Kidney (tissue), 14 donors: ENCODE data around the gene PIGO. TPM values are rescaled to one million over a fixed set of nuclear protein-coding genes. Genes with fewer than 3 reads are reported as not detected.

Source experiments
- DNase-seq, 5 donors: peaks; one replicate each; pipeline ENCODE4 v3.0.0-alpha.2; 2013 to 2020
- FAIRE-seq: peaks from 2 replicates; lab custom pipeline; 2012; peaks lifted over from hg19 to GRCh38; lab: Jason Lieb, UNC
- H3K27ac ChIP-seq, 2 donors: one replicate each; pipeline ENCODE4 v1.7.0; 2013; ENCODE audit warnings: low read depth in 2 of 2, low read length in 2 of 2, inconsistent platforms in 1 of 2
- H3K27me3 ChIP-seq: one replicate; pipeline ENCODE4 v1.7.1; 2013; ENCODE audit warnings: low read length, inconsistent platforms; ENCODE audit not compliant: control insufficient read depth, insufficient read depth
- H3K36me3 ChIP-seq, 3 donors: one replicate each; pipeline versions ENCODE4 v1.7.0 to v1.7.1; 2013; ENCODE audit warnings: low read length in 3 of 3, control low read depth in 1 of 3, inconsistent platforms in 1 of 3; ENCODE audit not compliant: insufficient read depth in 3 of 3, control insufficient read depth in 2 of 3
- H3K4me1 ChIP-seq, 3 donors: one replicate each; pipeline versions ENCODE4 v1.7.0 to v1.7.1; 2013; ENCODE audit warnings: low read length in 3 of 3, inconsistent platforms in 1 of 3, low read depth in 1 of 3; ENCODE audit not compliant: control insufficient read depth in 2 of 3, insufficient read depth in 2 of 3
- H3K4me3 ChIP-seq, 3 donors: one replicate each; pipeline versions ENCODE4 v1.7.0 to v1.8.1; 2013; ENCODE audit warnings: low read length in 3 of 3, control low read depth in 1 of 3, inconsistent platforms in 1 of 3
- H3K9ac ChIP-seq, 3 donors: one replicate each; pipeline versions ENCODE4 v1.7.0 to v1.7.1; 2013; ENCODE audit warnings: low read length in 3 of 3, control low read depth in 1 of 3, inconsistent platforms in 1 of 3
- H3K9me3 ChIP-seq, 3 donors: one replicate each; pipeline versions ENCODE4 v1.7.0 to v1.7.1; 2013; ENCODE audit warnings: low read length in 3 of 3, control low read depth in 1 of 3, inconsistent platforms in 1 of 3; ENCODE audit not compliant: control insufficient read depth in 2 of 3, insufficient read depth in 1 of 3
- intact Hi-C: fragments of 100-400 bp; cut with DNase I; formaldehyde crosslinking; loops from one replicate; pipeline ENCODE4 v1.11.1; 2022
- polyA plus RNA-seq: library from polyadenylated mRNA; stranded (reverse); fragments of 350-450 nt; fragmentation: Illumina TruSeq; extraction: RNeasy Lipid Tissue Mini Kit (QIAGEN cat#74804); gene quantifications from one replicate; pipeline ENCODE4 v1.2.3, GENCODE V29; 2014; ENCODE audit warnings: low read depth, low replicate concordance; ENCODE audit not compliant: insufficient read depth
- total RNA-seq: library from RNA; stranded (reverse); fragmentation: NEBNext Ultra II Directional; extraction: Animal tissue kit (Norgen Biotek cat#: 25700); gene quantifications from one replicate; pipeline ENCODE4 v1.2.1, GENCODE V29; 2021
- TF ChIP-seq, protein P1 (sequence below): IDR thresholded peaks from 3 replicates; pipeline ENCODE4 v1.5.1; 2012; ENCODE audit warnings: mild to moderate bottlenecking, moderate library complexity, borderline replicate concordance; ENCODE audit not compliant: insufficient read depth; ENCODE audit errors: extremely low read depth
- donor health status: control.
- donor health status: control.
- donor health status: control.
- donor health status: control.
- donor health status: control.
- donor health status: DM: yes; HTN: yes; CAD: no.
- donor health status: Normal renal cell carcinoma (clear cell type).

PIGO gene
- total and polyA plus RNA-seq, 2 donors from 2014 or later = 28.1 to 34.9 TPM

DNA sequence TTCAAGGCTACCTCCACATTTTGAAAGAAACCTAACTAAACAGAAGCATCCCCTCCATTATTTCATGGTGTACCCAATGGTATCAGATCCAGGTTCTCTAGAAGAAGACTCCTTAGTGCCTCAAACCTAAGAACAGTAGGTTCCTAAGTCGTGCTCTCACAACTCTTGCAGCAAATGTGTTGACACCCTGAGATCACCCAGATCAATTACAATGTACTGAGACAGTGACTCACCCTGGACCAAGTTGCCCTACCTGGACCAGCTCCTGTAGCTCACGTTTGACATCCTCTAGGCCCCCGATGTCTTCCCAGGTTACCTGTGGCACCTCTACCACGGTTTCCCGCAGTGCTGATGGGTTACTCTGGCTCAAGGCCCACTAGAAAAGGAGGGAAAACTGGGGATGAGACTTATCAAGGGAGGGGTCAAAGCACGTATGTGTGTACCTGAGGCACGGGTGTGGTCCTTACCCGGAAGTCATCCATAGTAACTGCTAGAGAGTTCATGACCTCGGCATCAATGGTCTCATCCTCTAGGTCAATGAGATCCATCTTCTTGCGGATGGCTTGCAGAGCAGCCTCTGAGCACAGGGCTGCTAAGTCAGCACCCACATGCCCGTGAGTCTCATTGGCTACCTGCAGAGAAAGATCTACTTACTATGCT, 35.7 kb downstream of the PIGO start:
- Histone ChIP-seq H3K9me3 (no peaks in the 10 kb centered on the region), H3K9ac (no peak overlapping the region), H3K4me1 (no peaks in the 10 kb centered on the region), H3K27me3 (no peaks in the 10 kb centered on the region), H3K36me3 (peaks cover 50 to 96% (median 87%) of the 10 kb centered on the region in 3 donors), H3K27ac (no peak overlapping the region), H3K4me3 (no peak overlapping the region)
- FAIRE-seq = no peak
- no peak for DNase-seq
- intact Hi-C loops = no loop called here
- TF ChIP-seq, protein P1, sequence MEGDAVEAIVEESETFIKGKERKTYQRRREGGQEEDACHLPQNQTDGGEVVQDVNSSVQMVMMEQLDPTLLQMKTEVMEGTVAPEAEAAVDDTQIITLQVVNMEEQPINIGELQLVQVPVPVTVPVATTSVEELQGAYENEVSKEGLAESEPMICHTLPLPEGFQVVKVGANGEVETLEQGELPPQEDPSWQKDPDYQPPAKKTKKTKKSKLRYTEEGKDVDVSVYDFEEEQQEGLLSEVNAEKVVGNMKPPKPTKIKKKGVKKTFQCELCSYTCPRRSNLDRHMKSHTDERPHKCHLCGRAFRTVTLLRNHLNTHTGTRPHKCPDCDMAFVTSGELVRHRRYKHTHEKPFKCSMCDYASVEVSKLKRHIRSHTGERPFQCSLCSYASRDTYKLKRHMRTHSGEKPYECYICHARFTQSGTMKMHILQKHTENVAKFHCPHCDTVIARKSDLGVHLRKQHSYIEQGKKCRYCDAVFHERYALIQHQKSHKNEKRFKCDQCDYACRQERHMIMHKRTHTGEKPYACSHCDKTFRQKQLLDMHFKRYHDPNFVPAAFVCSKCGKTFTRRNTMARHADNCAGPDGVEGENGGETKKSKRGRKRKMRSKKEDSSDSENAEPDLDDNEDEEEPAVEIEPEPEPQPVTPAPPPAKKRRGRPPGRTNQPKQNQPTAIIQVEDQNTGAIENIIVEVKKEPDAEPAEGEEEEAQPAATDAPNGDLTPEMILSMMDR = no peak

DNA sequence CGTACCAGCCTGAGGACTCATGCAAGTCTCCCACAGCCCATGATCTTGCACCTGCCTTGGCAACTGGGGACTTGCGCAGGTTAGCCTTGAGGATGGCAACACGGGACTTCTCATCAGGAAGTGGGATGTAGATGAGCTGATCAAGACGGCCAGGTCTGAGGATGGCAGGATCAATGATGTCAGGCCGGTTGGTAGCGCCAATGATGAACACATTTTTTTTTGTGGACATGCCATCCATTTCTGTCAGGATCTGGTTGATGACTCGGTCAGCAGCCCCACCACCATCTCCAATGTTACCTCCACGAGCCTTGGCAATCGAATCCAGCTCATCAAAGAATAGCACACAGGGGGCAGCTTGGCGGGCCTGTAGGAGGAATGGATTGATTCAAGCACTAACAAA, 37.0 kb downstream of the PIGO start:
- H3K9ac ChIP-seq = no peak overlapping the region
- H3K36me3 ChIP-seq = peaks cover 43 to 88% (median 79%) of the 10 kb centered on the region in 3 donors
- no peaks in the 10 kb centered on the region for H3K4me1 ChIP-seq
- H3K4me3 ChIP-seq = no peak overlapping the region
- H3K27me3 ChIP-seq = no peaks in the 10 kb centered on the region
- no peaks in the 10 kb centered on the region for H3K9me3 ChIP-seq
- intact Hi-C loops = no loop called here
- no peak for DNase-seq
- FAIRE-seq = no peak
- no peak overlapping the region for H3K27ac ChIP-seq
- TF ChIP-seq, protein P1 = no peak

DNA sequence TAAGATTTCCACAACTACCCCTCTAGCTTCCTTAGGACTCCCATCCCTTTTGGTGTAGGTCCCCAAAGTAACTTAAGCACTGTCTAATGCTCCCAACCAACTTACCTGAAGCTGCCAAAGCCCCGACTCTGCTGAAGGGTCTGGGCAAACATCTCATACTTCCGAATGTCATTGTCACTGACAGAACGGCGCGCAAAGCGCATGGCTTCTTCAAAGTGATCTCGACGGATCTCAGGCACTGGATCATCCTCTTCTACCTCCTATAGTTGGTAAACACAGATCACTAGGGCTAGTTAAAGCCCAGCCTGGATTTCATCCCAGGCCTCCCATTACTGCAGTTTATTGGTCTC, 39.1 kb downstream of the PIGO start:
- FAIRE-seq (no peak), DNase-seq (no peak)
- no peak overlapping the region for H3K27ac ChIP-seq
- no peaks in the 10 kb centered on the region for H3K4me1 ChIP-seq
- no peak overlapping the region for H3K9ac ChIP-seq
- TF ChIP-seq, protein P1 = no peak
- peaks cover 25 to 67% (median 59%) of the 10 kb centered on the region in 3 donors for H3K36me3 ChIP-seq
- no peak overlapping the region for H3K4me3 ChIP-seq
- intact Hi-C loops = no loop called here
- no peaks in the 10 kb centered on the region for H3K27me3 ChIP-seq
- H3K9me3 ChIP-seq = no peaks in the 10 kb centered on the region
